ENCODE measurements around the gene SLC25A13.
"Not testable (repeated sequence)": the region's sequence is repeated elsewhere in the genome, so short reads cannot be mapped to it uniquely, and the experiment has no call there.

SLC25A13 gene

GRCh38 chr7:96321658-96322372, at the start of gene SLC25A13:
SLC25A13 (minus strand) TSS chr7:96322098; CDS start chr7:96321956, 142 bp downstream.
- peak; percentile 75 for DNase-seq (ENCODE audit: low spot score)

- not testable (repeated sequence) for DNase-seq (ENCODE audit: low spot score)
Measured at GRCh38 chr7:96365916-96366315, 44.0 kb upstream of the SLC25A13 start.

- no peak for DNase-seq (ENCODE audit: low spot score)
Measured at GRCh38 chr7:96361116-96361857, 39.4 kb upstream of the SLC25A13 start.

DNA sequence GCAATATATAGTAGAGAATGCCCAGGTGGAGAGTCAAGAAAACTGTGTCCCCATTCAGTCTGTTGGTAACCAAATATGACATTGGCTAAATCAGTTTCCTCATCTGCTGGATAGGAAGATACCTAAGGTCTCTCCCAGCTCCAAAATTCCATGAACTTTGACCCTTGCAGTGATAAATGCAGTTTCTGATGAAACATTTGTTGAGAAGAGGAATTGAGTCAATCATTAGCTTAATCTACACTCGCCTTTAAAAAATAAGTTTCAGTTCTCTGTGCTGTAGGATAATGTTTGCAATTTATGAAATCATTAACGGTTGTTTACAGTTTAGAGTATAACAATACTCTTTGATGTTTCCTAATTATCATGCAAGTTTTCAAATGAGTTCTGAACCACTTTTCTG, 38.0 kb upstream of the SLC25A13 start:
- no peak for DNase-seq (ENCODE audit: low spot score)

- not testable (repeated sequence) for DNase-seq (ENCODE audit: low spot score)
Measured at GRCh38 chr7:96358236-96358971, 36.5 kb upstream of the SLC25A13 start.

GRCh38 chr7:96355990-96356506, 34.1 kb upstream of the SLC25A13 start:
- DNase-seq (ENCODE audit: low spot score): no peak

DNA sequence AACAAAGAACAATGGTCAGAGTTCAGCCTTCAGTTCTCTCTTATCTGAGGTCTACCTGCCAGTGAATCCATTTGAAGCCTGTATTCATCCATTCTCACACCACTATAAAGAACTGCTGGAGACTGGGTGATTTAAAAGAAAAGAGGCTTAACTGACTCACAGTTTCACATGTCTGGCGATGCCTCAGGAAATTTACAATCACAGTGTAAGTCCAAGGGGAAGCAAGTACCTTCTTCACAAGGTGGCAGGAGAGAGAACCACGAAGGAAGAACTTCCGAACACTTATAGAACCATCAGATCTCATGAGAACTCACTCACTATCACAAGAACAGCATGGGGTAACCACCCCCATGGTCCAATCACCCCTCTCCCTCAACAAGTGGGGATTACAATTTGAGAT, 33.0 kb upstream of the SLC25A13 start:
- no peak for DNase-seq (ENCODE audit: low spot score)

DNA sequence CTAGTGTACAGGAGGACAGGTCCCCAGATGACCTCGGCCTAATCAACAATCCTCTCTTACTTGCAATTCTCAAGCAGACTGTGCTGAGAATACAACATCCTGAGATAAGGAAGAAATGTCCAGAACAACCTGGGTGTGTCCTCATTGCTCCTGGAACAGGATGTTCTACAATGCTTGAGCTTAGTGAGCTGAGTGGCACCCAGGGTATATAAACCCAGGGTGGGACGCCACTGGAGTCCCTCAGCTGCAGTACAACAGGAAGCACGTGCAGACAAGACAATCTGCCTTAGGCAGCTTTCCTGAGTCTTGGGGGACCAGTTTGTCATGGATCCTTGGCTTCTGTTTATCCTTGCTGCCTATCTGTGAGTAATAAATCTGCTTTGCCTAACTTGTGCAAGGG, 27.7 kb upstream of the SLC25A13 start:
- no peak for DNase-seq (ENCODE audit: low spot score)

DNA sequence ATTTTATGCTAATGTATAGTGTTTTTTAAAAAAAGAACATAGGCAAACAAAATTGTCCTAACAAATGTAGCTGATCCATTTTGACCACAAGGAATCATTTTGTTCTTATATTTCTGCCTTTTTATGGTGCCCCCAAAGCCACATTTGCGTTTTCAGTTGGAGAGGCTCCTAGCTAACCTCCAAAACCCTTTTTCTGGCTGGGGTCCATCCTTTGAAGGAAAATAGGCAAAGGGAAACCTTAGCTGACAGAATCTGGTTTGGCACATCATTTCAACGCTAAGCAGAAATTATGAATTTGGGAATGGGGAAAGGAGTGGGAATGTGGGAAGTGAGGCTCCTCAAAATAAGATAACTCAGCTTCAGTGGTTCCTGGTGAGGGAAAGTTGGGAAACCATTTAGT, 25.6 kb upstream of the SLC25A13 start:
- no peak for DNase-seq (ENCODE audit: low spot score)

DNA sequence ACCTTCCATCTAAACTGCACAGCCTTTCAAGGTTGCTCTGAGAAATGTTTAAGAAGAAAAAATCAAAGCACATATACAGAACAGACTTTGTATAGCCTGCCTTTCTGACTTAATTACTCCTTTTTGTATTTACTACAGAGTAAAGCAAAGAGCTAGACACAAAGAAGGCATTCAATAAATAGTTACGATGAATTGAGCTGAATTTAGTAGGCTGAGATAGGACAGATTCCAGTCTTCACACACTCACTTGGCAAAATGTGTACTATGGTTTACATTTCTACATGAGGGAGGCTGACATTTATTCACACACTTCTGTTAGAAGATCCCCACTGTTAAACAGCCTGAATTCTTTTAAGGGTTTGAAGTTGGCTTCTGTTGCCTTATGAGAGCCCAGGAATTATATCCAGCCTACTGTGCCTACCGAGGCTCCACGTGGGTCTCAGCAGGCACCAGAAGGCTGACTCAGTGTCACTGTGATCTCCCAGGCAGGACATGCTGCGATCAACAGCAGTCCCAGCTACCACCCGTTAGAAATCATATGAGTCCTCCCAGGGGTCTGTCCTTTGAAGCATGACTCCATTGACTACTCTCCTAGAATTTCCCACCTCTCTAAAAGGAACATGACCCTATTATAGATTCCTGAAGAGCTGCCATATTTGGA, 24.5 kb upstream of the SLC25A13 start:
- DNase-seq (ENCODE audit: low spot score): no peak

DNA sequence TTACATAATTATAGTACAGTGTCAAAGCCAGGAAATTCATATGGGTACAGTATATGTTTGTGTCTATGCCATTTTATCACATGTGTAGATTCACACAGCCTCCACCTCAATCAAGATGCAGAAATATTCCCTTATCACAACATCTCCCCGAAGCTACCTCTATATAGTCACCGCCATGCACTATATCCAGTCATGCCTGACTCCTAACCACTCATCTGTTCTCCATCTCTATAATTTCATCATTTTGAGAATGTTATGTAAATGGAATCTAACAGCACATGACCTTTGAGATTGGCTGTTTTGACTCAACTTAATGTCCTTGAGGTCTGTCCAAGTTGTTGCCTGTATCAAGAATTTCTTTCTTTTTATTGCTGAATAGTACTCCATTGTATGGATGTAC, 22.3 kb upstream of the SLC25A13 start:
- no peak for DNase-seq (ENCODE audit: low spot score)

DNA sequence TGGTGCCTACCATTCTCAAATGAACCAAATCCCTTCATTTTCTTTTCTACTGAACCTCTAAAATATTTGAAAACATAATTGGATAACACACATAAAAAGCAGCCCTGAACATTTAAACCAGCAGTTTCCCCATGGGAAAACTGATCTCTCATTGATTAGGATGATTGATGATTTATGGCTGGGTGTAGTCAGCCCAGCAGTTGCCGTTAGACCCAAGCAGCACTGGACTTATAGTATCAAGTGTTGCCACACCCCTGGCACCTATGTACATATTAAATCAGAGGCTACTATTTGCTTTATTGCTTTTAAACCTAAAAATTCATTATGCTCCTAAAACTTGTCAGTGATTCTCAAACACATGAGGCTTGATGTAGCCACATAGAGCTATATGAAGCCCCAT, 20.2 kb upstream of the SLC25A13 start:
- no peak for DNase-seq (ENCODE audit: low spot score)

- DNase-seq (ENCODE audit: low spot score): no peak
Measured at GRCh38 chr7:96337519-96337918, 15.6 kb upstream of the SLC25A13 start.

GRCh38 chr7:96332325-96332724, 10.4 kb upstream of the SLC25A13 start:
- DNase-seq (ENCODE audit: low spot score): no peak

DNA sequence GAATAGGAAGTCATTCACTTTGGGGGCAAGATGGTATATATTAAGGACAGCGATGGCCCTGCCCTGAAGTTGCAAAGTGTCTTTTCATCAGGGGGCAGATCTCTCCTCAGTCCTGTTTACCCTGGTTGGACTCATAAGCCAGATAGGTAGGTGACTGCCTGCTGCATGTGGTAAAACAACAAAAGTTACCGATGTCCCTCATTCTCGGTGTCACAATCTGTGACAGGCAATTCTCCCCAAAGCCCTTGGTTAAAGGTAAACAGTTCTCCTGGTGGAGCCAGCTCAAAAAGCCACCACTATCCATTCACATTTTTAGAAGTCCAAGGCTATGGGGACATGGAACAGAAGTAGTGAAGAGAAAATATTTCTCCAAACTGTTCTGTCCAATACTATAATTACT, 9.9 kb upstream of the SLC25A13 start:
- no peak for DNase-seq (ENCODE audit: low spot score)

- DNase-seq (ENCODE audit: low spot score): no peak
Measured at GRCh38 chr7:96331233-96331632, 9.3 kb upstream of the SLC25A13 start.

DNA sequence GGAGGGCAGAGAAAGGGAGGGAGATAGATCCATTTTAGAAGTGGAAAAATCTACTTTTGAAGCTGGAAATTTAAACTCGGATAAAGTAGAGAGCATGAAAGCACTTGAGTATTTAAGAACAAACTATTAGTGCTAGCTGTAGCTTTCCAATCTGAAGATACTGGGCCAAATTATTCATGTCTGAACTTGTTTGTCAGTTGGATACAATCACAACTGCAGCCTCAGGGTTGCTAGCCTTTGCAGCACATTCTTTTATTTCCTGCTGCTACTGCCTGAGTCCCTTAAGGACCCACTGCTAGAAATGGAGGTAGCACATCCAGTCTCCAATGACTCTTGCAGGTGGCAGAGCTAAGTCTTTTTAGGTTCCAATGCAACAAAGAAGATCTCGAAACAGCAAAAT, 8.3 kb upstream of the SLC25A13 start:
- DNase-seq (ENCODE audit: low spot score): no peak

- no peak for DNase-seq (ENCODE audit: low spot score)
Measured at GRCh38 chr7:96329241-96329640, 7.3 kb upstream of the SLC25A13 start.

DNA sequence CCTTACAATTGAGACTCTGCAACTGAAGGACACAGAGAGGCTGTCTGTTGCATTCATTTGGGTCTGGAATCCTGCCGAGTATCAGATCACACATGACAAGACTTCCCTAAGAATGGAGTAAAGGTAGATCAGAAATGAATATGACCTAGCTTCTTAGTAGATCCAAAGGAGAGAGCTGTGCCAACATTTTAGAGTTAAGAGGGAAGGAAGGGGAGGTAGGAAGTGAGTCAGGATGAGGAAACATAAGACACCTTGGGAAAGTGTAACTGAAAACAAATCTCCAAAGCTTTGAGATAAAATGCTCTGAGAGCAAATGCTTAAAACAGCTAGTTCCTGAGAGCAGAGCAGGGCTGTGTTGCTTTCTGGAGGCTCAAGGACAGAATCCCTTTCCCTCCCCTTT, 6.1 kb upstream of the SLC25A13 start:
- DNase-seq (ENCODE audit: low spot score): no peak

GRCh38 chr7:96327429-96327828, 5.5 kb upstream of the SLC25A13 start:
- peak; percentile 33 for DNase-seq (ENCODE audit: low spot score)

DNA sequence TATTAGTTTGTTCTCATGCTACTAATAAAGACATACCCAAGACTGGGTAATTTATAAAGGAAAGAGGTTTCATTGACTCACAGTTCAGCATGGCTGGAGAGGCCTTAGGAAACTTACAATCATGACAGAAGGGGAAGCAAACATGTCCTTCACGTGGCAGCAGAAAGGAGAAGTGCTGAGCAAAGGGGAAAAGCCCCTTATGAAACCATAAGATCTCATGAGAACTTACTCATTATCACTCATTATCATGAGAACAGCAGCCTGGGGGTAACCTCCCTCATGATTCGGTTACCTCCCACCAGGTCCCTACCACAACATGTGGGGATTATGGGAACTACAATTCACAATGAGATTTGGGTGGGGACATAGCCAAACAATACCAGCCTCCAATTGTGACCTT, 4.9 kb upstream of the SLC25A13 start:
- DNase-seq (ENCODE audit: low spot score): peak; percentile 72

GRCh38 chr7:96322847-96323461, 1.1 kb upstream of the SLC25A13 start:
- no peak for DNase-seq (ENCODE audit: low spot score)

All from NAMALWA (cell line).